Measurements from ENCODE around the gene NELFCD. TPM values are rescaled to one million over a fixed set of nuclear protein-coding genes. Genes with fewer than 3 reads are reported as not detected.

Gene NELFCD
- polyA plus RNA-seq, 4 donors: 29.5 to 74.2 (median 44.8) TPM

DNA sequence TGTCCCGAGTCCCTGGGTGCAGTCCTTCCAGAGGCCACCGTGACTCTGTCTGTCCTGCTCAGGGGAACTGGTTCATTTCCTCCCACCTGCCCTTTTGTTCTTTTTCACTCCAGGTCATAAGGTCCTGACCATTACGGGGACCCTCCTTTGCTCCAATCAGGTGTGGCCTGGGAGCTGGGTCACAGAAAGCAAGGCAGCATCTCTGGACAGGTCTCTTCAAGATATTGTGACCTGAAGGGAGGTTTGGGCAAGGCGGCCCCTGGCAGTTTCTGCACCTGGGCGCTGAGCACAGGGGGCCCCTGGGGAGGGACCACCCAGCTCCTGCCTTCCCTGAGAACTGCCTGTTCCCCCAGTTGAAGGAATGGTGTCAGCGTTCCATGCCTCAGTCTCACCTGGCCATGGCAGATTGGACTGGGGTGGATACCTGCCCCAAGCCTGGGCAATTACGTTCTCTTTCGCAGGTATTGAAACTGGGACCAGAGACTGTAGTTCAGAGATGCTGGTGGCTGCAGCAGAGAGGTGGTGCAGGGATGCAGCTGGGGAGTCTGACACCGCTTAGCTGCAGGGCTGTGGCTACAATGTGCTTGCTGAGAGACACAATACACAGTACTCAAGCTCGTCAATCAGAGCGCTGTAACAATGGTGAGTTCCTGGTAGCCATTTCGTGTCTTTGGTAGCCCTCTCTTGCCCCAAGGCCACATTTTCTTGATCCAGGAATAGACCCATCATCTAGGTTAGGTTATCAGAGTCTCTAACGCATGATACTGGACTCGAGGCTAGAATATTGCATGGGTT, 15.6 kb upstream of the NELFCD start:
- Histone ChIP-seq H3K36me3 (ENCODE audit: control insufficient read depth in 3 of 3, insufficient read depth in 2 of 3, low read depth in 1 of 3, low read length in 3 of 3) (no peaks in the 10 kb centered on the region), H3K27ac (ENCODE audit: low read depth in 1 of 3, low read length in 2 of 3) (no peak overlapping the region), H3K9me3 (ENCODE audit: control insufficient read depth in 2 of 2, insufficient read depth in 1 of 2, low read depth in 1 of 2, low read length in 1 of 2) (no peaks in the 10 kb centered on the region), H3K4me1 (ENCODE audit: control insufficient read depth in 3 of 3, insufficient read depth in 2 of 3, low read depth in 1 of 3, low read length in 2 of 3) (no peaks in the 10 kb centered on the region), H3K4me3 (ENCODE audit: low read depth in 1 of 3, low read length in 3 of 3) (no peak overlapping the region), H3K27me3 (ENCODE audit: control insufficient read depth in 3 of 3, insufficient read depth in 3 of 3, low read length in 3 of 3) (no peaks in the 10 kb centered on the region)
- FAIRE-seq: no peak
- no peak for DNase-seq
- WGBS, 3 donors: 67 to 76% (median 72%) methylated on average over 14 of the region's 14 CpGs

DNA sequence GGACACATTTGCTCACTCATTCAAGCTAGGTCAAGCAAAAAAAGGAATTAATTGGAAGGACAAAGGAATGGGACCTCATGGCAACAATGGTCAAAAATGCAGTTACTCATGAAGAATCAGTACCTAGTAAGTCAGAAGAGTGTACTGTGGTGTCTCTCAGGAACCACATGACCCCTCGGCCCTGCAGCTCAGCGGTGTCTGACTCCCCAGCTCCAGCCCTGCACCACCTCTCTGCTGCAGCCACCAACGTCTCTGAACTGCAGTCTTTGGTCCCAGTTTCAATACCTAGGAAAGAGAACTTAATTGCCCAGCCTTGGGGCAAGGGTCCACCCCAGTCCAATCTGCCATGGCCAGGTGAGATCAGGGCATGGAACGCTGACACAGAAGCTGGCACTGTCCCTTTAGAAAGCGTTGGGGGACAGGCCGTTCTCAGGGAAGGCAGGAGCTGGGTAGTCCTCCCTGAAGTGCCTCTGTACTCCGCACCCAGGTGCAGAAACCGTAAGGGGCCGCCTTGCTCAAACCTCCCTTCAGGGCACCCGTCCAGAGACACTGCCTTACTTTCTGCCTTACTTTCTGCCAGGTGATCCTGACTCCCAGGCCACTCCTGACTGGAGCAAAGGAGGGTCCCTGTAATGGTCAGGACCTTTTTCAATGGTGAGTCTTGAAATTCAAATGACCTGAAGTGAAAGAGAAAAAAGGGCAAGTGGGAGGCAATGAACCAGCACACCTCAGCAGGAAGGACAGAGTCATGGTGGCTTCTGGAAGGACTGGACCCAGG, 13.2 kb upstream of the NELFCD start:
- no peak for FAIRE-seq

DNA sequence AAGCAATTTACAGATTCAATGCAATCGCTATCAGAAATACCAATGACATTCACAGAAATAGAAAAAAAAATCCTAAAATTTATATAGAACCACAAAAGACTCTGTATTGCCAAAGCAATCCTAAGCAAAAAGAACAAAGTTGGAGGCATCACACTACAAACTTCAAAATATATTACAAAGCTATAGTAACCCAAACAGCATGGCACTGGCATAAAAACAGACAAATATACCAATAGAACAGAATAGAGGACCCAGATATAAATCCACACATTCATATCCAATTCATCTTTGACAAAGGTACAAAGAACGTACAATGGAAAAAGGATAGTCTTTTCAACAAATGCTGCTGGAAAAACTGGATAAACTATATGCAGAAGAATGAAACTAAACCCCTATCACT, 11.6 kb upstream of the NELFCD start:
- Histone ChIP-seq H3K27ac (ENCODE audit: low read depth in 1 of 3, low read length in 2 of 3) (no peak overlapping the region), H3K27me3 (ENCODE audit: control insufficient read depth in 3 of 3, insufficient read depth in 3 of 3, low read length in 3 of 3) (no peaks in the 10 kb centered on the region), H3K9me3 (ENCODE audit: control insufficient read depth in 2 of 2, insufficient read depth in 1 of 2, low read depth in 1 of 2, low read length in 1 of 2) (no peaks in the 10 kb centered on the region), H3K4me1 (ENCODE audit: control insufficient read depth in 3 of 3, insufficient read depth in 2 of 3, low read depth in 1 of 3, low read length in 2 of 3) (no peaks in the 10 kb centered on the region), H3K4me3 (ENCODE audit: low read depth in 1 of 3, low read length in 3 of 3) (no peak overlapping the region), H3K36me3 (ENCODE audit: control insufficient read depth in 3 of 3, insufficient read depth in 2 of 3, low read depth in 1 of 3, low read length in 3 of 3) (no peaks in the 10 kb centered on the region)
- FAIRE-seq (no peak), DNase-seq (no peak)
- 68 to 77% (median 73%) methylated on average over 2 of the region's 2 CpGs for WGBS, 3 donors

More for the DNA sequence above, 13.2 kb upstream of the NELFCD start:
- H3K4me3 ChIP-seq (ENCODE audit: low read depth in 1 of 3, low read length in 3 of 3): no peak overlapping the region
- no peak overlapping the region for H3K27ac ChIP-seq (ENCODE audit: low read depth in 1 of 3, low read length in 2 of 3)
- no peaks in the 10 kb centered on the region for H3K9me3 ChIP-seq (ENCODE audit: control insufficient read depth in 2 of 2, insufficient read depth in 1 of 2, low read depth in 1 of 2, low read length in 1 of 2)
- no peaks in the 10 kb centered on the region for H3K27me3 ChIP-seq (ENCODE audit: control insufficient read depth in 3 of 3, insufficient read depth in 3 of 3, low read length in 3 of 3)
- WGBS, 3 donors: 69 to 79% (median 73%) methylated on average over 10 of the region's 10 CpGs
- H3K36me3 ChIP-seq (ENCODE audit: control insufficient read depth in 3 of 3, insufficient read depth in 2 of 3, low read depth in 1 of 3, low read length in 3 of 3): no peaks in the 10 kb centered on the region
- DNase-seq: no peak
- no peaks in the 10 kb centered on the region for H3K4me1 ChIP-seq (ENCODE audit: control insufficient read depth in 3 of 3, insufficient read depth in 2 of 3, low read depth in 1 of 3, low read length in 2 of 3)

- WGBS, 3 donors: 70 to 93% (median 88%) methylated on average over 1 of the region's 1 CpG
- H3K36me3 ChIP-seq (ENCODE audit: control insufficient read depth in 3 of 3, insufficient read depth in 2 of 3, low read depth in 1 of 3, low read length in 3 of 3): no peaks in the 10 kb centered on the region
- FAIRE-seq (no peak), DNase-seq (no peak)
- no peaks in the 10 kb centered on the region for H3K9me3 ChIP-seq (ENCODE audit: control insufficient read depth in 2 of 2, insufficient read depth in 1 of 2, low read depth in 1 of 2, low read length in 1 of 2)
- no peak overlapping the region for H3K4me3 ChIP-seq (ENCODE audit: low read depth in 1 of 3, low read length in 3 of 3)
- H3K4me1 ChIP-seq (ENCODE audit: control insufficient read depth in 3 of 3, insufficient read depth in 2 of 3, low read depth in 1 of 3, low read length in 2 of 3): no peaks in the 10 kb centered on the region
- H3K27ac ChIP-seq (ENCODE audit: low read depth in 1 of 3, low read length in 2 of 3): no peak overlapping the region
- no peaks in the 10 kb centered on the region for H3K27me3 ChIP-seq (ENCODE audit: control insufficient read depth in 3 of 3, insufficient read depth in 3 of 3, low read length in 3 of 3)
Measured at GRCh38 chr20:58970146-58970545, 10.9 kb upstream of the NELFCD start.

GRCh38 chr20:58971429-58971828, 9.6 kb upstream of the NELFCD start:
- Histone ChIP-seq H3K9me3 (ENCODE audit: control insufficient read depth in 2 of 2, insufficient read depth in 1 of 2, low read depth in 1 of 2, low read length in 1 of 2) (peaks cover 0 to 6% of the 10 kb centered on the region in 2 donors), H3K4me1 (ENCODE audit: control insufficient read depth in 3 of 3, insufficient read depth in 2 of 3, low read depth in 1 of 3, low read length in 2 of 3) (no peaks in the 10 kb centered on the region), H3K36me3 (ENCODE audit: control insufficient read depth in 3 of 3, insufficient read depth in 2 of 3, low read depth in 1 of 3, low read length in 3 of 3) (no peaks in the 10 kb centered on the region), H3K4me3 (ENCODE audit: low read depth in 1 of 3, low read length in 3 of 3) (no peak overlapping the region), H3K27me3 (ENCODE audit: control insufficient read depth in 3 of 3, insufficient read depth in 3 of 3, low read length in 3 of 3) (no peaks in the 10 kb centered on the region), H3K27ac (ENCODE audit: low read depth in 1 of 3, low read length in 2 of 3) (no peak overlapping the region)
- no peak for FAIRE-seq
- DNase-seq: no peak
- WGBS, 3 donors: 75 to 81% (median 78%) methylated on average over 6 of the region's 6 CpGs

DNA sequence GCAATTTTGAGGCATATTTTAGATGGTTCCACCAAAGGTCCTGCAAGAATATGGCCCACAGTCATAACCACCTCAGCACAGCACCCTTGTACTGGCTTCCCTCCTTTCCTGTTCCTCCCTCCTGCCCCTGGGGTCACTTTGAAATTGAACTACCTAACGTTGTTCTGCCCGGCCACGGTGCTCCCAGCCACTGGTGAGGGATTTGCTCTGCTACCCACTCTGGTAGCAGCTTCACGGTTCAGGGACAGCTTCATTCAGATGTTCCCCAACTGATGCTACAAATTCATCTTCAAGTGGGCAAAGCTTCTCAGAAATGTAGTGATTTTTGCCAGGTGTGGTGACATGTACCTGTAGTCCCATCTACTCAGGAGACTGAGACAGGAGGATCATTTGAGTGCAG, 7.9 kb upstream of the NELFCD start:
- FAIRE-seq (no peak), DNase-seq (no peak)
- Histone ChIP-seq H3K4me3 (ENCODE audit: low read depth in 1 of 3, low read length in 3 of 3) (no peak overlapping the region), H3K27me3 (ENCODE audit: control insufficient read depth in 3 of 3, insufficient read depth in 3 of 3, low read length in 3 of 3) (no peaks in the 10 kb centered on the region), H3K4me1 (ENCODE audit: control insufficient read depth in 3 of 3, insufficient read depth in 2 of 3, low read depth in 1 of 3, low read length in 2 of 3) (no peaks in the 10 kb centered on the region), H3K9me3 (ENCODE audit: control insufficient read depth in 2 of 2, insufficient read depth in 1 of 2, low read depth in 1 of 2, low read length in 1 of 2) (peaks cover 0 to 8% of the 10 kb centered on the region in 2 donors), H3K36me3 (ENCODE audit: control insufficient read depth in 3 of 3, insufficient read depth in 2 of 3, low read depth in 1 of 3, low read length in 3 of 3) (no peaks in the 10 kb centered on the region), H3K27ac (ENCODE audit: low read depth in 1 of 3, low read length in 2 of 3) (no peak overlapping the region)
- WGBS, 3 donors: 80 to 84% (median 81%) methylated on average over 4 of the region's 4 CpGs

DNA sequence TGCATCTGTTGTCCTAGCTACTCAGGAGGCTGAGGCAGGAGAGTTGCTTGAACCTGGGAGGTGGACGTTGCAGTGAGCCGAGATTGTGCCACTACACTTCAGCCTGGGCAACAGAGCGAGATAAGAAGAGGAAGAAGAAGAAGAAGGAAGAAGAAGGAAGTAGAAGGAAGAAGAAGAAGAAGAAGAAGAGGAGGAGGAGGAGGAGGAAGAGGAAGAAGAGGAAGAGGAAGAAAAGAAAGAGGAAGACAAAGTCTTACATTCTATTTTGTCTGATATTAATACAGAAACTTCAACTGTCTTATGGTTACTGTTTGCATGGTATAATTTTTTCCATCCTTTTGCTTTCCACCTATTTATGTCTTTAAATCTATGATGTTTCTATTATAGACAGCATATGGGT, 7.2 kb upstream of the NELFCD start:
- Histone ChIP-seq H3K9me3 (ENCODE audit: control insufficient read depth in 2 of 2, insufficient read depth in 1 of 2, low read depth in 1 of 2, low read length in 1 of 2) (peaks cover 0 to 8% of the 10 kb centered on the region in 2 donors), H3K27me3 (ENCODE audit: control insufficient read depth in 3 of 3, insufficient read depth in 3 of 3, low read length in 3 of 3) (no peaks in the 10 kb centered on the region), H3K4me1 (ENCODE audit: control insufficient read depth in 3 of 3, insufficient read depth in 2 of 3, low read depth in 1 of 3, low read length in 2 of 3) (no peaks in the 10 kb centered on the region), H3K36me3 (ENCODE audit: control insufficient read depth in 3 of 3, insufficient read depth in 2 of 3, low read depth in 1 of 3, low read length in 3 of 3) (no peaks in the 10 kb centered on the region), H3K4me3 (ENCODE audit: low read depth in 1 of 3, low read length in 3 of 3) (no peak overlapping the region), H3K27ac (ENCODE audit: low read depth in 1 of 3, low read length in 2 of 3) (no peak overlapping the region)
- 70 to 87% (median 84%) methylated on average over 3 of the region's 3 CpGs for whole genome bisulfite sequencing, 3 donors
- DNase-seq (no peak), FAIRE-seq (no peak)

DNA sequence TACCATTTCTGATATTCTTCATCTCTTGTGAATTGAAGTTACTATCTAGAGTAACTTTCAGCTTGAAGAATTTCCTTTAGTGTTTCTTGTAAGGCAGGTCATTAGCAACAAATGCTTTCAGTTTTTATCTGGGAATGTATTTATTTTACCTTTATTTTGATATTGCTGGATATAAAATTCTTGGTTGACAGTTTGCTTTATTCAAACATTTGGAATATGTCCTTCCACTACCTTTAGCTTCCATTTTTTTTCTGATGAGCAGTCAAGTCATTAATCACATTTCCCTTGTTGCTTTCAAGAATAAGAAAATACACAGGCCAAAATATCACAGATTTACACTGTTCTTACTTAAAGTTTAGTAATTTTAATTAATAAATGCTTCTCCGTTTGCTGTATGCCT, 5.7 kb upstream of the NELFCD start:
- no peaks in the 10 kb centered on the region for H3K4me1 ChIP-seq (ENCODE audit: control insufficient read depth in 3 of 3, insufficient read depth in 2 of 3, low read depth in 1 of 3, low read length in 2 of 3)
- H3K36me3 ChIP-seq (ENCODE audit: control insufficient read depth in 3 of 3, insufficient read depth in 2 of 3, low read depth in 1 of 3, low read length in 3 of 3): no peaks in the 10 kb centered on the region
- WGBS, 3 donors: 90 to 95% (median 91%) methylated on average over 1 of the region's 1 CpG
- no peak overlapping the region for H3K4me3 ChIP-seq (ENCODE audit: low read depth in 1 of 3, low read length in 3 of 3)
- FAIRE-seq (no peak), DNase-seq (no peak)
- H3K9me3 ChIP-seq (ENCODE audit: control insufficient read depth in 2 of 2, insufficient read depth in 1 of 2, low read depth in 1 of 2, low read length in 1 of 2): peaks cover 0 to 8% of the 10 kb centered on the region in 2 donors
- no peaks in the 10 kb centered on the region for H3K27me3 ChIP-seq (ENCODE audit: control insufficient read depth in 3 of 3, insufficient read depth in 3 of 3, low read length in 3 of 3)
- no peak overlapping the region for H3K27ac ChIP-seq (ENCODE audit: low read depth in 1 of 3, low read length in 2 of 3)

Measured in small intestine (tissue), 7 donors.